Measurements from ENCODE around the gene TSPAN7.

The TSPAN7 gene

DNA sequence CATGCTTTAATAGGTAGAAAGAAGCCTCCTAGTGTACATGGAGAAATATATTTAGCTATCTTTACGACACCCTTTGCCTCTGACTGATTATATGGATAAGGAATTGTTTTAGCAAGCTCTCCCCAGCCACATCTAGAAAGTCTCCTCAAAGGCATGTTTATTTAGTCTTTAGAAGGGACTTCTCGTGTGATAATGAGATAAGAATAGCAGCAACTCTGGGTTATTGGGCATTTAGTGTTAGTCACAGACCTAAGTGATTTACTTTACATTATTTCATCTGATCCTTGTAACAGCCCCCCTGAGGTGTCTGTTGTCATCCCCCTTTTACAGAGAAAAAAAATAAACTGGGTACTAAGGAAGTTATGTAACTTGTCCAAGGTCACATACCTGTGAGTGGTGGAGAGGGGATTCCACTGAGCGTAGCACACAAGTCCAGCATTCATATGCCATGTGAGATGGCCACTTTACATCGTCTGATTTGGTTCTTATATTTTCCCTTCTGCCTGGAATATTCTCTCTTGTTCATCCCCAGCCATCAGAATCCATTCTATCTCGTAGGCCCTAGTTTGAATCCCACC, 77.7 kb downstream of the TSPAN7 start:
- H3K4me3 ChIP-seq (ENCODE audit: low read depth, low read length) = no peak overlapping the region
- TF ChIP-seq, protein P1, sequence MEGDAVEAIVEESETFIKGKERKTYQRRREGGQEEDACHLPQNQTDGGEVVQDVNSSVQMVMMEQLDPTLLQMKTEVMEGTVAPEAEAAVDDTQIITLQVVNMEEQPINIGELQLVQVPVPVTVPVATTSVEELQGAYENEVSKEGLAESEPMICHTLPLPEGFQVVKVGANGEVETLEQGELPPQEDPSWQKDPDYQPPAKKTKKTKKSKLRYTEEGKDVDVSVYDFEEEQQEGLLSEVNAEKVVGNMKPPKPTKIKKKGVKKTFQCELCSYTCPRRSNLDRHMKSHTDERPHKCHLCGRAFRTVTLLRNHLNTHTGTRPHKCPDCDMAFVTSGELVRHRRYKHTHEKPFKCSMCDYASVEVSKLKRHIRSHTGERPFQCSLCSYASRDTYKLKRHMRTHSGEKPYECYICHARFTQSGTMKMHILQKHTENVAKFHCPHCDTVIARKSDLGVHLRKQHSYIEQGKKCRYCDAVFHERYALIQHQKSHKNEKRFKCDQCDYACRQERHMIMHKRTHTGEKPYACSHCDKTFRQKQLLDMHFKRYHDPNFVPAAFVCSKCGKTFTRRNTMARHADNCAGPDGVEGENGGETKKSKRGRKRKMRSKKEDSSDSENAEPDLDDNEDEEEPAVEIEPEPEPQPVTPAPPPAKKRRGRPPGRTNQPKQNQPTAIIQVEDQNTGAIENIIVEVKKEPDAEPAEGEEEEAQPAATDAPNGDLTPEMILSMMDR (IDR thresholded peaks at IDR 0.05; ENCODE audit: low read depth, low read length, missing control alignments) = no peak
- DNase-seq (ENCODE audit: low read depth) = no peak

DNA sequence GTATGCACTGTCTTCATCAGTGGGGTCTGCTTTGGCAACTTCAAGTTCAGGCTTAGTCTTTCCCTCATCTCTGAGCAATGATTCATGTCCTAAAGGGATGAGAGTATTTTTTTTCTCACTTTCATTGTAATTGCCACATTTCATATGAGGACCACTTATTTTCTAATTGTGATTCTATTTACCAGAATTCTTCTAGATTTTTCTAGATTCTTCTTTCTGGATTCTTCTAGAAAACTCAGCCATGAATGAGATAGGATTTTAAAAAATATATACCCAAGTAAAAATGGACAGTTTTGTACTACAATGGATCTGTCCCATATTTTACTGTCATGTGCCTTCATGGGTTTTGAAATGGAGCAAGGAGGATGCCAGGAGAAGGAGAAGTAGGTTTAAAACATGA, 78.4 kb downstream of the TSPAN7 start:
- H3K4me3 ChIP-seq (ENCODE audit: low read depth, low read length) = no peak overlapping the region
- no peak for DNase-seq (ENCODE audit: low read depth)

DNA sequence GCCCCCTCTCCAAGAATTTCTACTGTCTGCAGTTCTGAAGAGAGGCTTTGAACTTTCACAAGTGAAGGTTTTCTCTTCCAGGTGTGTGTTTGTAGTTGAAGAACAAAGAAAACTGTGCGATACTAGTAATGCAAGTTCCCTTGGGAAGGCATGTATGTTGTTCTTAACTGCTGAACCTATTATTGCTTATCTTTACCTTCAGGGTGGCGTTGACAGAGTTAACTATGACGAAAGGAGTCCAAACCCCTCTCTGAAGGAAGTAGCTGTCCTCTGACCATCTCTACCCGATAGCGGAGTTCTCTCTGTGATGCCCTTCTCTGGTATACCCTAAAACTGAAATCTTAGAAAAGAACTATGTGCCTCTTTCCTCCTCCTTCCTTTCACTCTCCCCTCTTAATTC, 79.9 kb downstream of the TSPAN7 start:
- no peak overlapping the region for H3K4me3 ChIP-seq (ENCODE audit: low read depth, low read length)
- TF ChIP-seq, protein P1 (IDR thresholded peaks at IDR 0.05; ENCODE audit: low read depth, low read length, missing control alignments) = no peak
- DNase-seq (ENCODE audit: low read depth) = no peak

More for the DNA sequence above, 78.4 kb downstream of the TSPAN7 start:
- TF ChIP-seq, protein P1 (IDR thresholded peaks at IDR 0.05; ENCODE audit: low read depth, low read length, missing control alignments) = no peak

DNA sequence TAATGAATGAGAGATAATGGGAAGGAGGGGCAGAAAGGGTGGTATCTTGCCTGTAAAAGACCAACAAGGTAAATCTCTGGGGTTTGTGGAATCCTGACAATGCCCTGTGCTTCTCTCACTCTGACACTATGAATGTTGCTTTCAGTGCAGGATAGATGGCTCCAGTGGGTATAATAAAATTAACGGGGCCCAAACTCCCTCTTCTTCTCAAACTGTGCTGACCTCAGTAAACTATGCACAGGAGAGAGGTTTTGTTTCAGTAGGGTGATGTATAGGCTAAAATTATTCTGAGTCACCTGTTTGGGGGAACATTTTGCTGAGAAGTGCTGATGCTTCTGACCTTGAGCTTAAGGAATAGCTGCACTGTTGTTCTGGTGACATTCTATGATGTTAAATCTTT, 82.6 kb downstream of the TSPAN7 start:
- H3K4me3 ChIP-seq (ENCODE audit: low read depth, low read length) = no peak overlapping the region
- TF ChIP-seq, protein P1 (IDR thresholded peaks at IDR 0.05; ENCODE audit: low read depth, low read length, missing control alignments) = no peak
- no peak for DNase-seq (ENCODE audit: low read depth)

DNA sequence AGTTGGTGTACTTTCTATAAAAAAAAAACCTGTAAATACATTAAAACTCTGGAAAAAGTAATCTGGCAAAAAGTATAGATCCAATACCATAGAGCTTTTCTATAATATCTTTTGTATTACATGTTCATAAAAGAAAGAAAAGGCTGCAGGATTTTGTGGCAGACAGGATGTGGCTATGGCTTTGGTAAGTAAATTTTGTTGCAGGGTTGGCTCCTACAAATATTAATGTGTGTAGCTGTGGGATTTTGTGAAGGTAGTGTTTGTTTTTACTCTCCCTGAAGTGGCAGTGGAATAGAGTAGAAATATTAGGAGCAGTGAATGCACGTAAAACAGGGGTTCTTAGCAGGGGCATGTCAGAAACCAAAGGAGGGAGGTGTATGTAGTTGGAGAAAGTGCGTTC, 84.8 kb downstream of the TSPAN7 start:
- TF ChIP-seq, protein P1 (IDR thresholded peaks at IDR 0.05; ENCODE audit: low read depth, low read length, missing control alignments) = no peak
- no peak overlapping the region for H3K4me3 ChIP-seq (ENCODE audit: low read depth, low read length)
- no peak for DNase-seq (ENCODE audit: low read depth)

DNA sequence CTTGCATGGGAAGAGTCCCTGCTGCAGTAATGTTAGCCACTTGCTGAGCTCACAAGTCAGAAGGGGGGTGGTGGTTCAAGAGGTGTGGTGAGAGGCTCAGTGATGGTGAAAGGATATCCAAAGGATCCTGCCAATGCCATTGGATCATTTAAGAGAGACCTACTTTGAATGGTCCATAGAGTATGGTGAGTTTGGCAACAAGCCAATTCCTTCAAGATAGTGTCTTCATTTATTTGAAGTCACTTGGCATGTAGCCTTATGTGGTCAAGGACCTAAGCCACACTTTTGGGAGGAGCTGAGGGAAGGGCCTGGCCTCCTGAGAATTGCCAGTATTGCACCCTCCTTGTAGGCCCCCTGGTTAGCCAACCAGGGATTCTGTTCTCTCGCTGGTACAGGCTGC, 87.9 kb downstream of the TSPAN7 start:
- TF ChIP-seq, protein P1 (IDR thresholded peaks at IDR 0.05; ENCODE audit: low read depth, low read length, missing control alignments) = no peak
- no peak overlapping the region for H3K4me3 ChIP-seq (ENCODE audit: low read depth, low read length)
- DNase-seq (ENCODE audit: low read depth) = no peak
